ENCODE results near the gene CTBP2. TPM values are rescaled to one million over a fixed set of nuclear protein-coding genes. Genes with fewer than 3 reads are reported as not detected.

CTBP2 gene
- total RNA-seq, 1 experiment from 2014 or later = 191 TPM

- H3K4me3 Mint-ChIP-seq = no peak overlapping the region
- peak overlapping the region; percentile 52; the same call in 1 of the 2 replicates for H3K27ac Mint-ChIP-seq
- H3K4me1 Mint-ChIP-seq = peaks cover 80% of the 10 kb centered on the region
- no peak for ATAC-seq
- DNase-seq (ENCODE audit: low spot score) = no peak
- TF ChIP-seq CREB1 (CRISPR knock-in tag; IDR thresholded peaks at IDR 0.05) (no peak), FOXK1 (CRISPR knock-in tag; IDR thresholded peaks at IDR 0.05) (no peak), NR1H2 (CRISPR knock-in tag; IDR thresholded peaks at IDR 0.05) (no peak)
- H3K27me3 Mint-ChIP-seq (ENCODE audit: low read depth) = no peaks in the 10 kb centered on the region
- 0 out of 2 replicates have a peak, but pooled peaks cover 1% of the 10 kb centered on the region for H3K9me3 Mint-ChIP-seq
- CTCF ChIA-PET = no interaction called here
- H3K36me3 Mint-ChIP-seq = peaks cover 19% of the 10 kb centered on the region
- POLR2A ChIA-PET = no interaction called here
Observed at GRCh38 chr10:125067764-125068163, 92.6 kb downstream of the CTBP2 start.

- no peak overlapping the region for H3K27ac Mint-ChIP-seq
- H3K27me3 Mint-ChIP-seq (ENCODE audit: low read depth) = no peaks in the 10 kb centered on the region
- TF ChIP-seq ELF4 (CRISPR knock-in tag; IDR thresholded peaks at IDR 0.05; ENCODE audit: low read depth) = no peak
- TF ChIP-seq, protein P1, sequence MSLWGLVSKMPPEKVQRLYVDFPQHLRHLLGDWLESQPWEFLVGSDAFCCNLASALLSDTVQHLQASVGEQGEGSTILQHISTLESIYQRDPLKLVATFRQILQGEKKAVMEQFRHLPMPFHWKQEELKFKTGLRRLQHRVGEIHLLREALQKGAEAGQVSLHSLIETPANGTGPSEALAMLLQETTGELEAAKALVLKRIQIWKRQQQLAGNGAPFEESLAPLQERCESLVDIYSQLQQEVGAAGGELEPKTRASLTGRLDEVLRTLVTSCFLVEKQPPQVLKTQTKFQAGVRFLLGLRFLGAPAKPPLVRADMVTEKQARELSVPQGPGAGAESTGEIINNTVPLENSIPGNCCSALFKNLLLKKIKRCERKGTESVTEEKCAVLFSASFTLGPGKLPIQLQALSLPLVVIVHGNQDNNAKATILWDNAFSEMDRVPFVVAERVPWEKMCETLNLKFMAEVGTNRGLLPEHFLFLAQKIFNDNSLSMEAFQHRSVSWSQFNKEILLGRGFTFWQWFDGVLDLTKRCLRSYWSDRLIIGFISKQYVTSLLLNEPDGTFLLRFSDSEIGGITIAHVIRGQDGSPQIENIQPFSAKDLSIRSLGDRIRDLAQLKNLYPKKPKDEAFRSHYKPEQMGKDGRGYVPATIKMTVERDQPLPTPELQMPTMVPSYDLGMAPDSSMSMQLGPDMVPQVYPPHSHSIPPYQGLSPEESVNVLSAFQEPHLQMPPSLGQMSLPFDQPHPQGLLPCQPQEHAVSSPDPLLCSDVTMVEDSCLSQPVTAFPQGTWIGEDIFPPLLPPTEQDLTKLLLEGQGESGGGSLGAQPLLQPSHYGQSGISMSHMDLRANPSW (CRISPR knock-in tag; conservative IDR thresholded peaks at IDR 0.05; ENCODE audit: low read depth) = no peak
- ATAC-seq (no peak), DNase-seq (ENCODE audit: low spot score) (no peak)
- ChIA-PET POLR2A (no interaction called here), CTCF (interaction anchor here (0.6 to 3.5 kb wide), 2 partner anchors 19 to 79 kb away, joined by 3 to 26 read pairs; no protein-coding TSS in a partner anchor)
- H3K36me3 Mint-ChIP-seq = peaks cover 12% of the 10 kb centered on the region
- H3K9me3 Mint-ChIP-seq = no peaks in the 10 kb centered on the region
- H3K4me3 Mint-ChIP-seq = no peak overlapping the region
- peaks cover 84% of the 10 kb centered on the region for H3K4me1 Mint-ChIP-seq
Observed at GRCh38 chr10:125066764-125067450, 93.5 kb downstream of the CTBP2 start.

DNA sequence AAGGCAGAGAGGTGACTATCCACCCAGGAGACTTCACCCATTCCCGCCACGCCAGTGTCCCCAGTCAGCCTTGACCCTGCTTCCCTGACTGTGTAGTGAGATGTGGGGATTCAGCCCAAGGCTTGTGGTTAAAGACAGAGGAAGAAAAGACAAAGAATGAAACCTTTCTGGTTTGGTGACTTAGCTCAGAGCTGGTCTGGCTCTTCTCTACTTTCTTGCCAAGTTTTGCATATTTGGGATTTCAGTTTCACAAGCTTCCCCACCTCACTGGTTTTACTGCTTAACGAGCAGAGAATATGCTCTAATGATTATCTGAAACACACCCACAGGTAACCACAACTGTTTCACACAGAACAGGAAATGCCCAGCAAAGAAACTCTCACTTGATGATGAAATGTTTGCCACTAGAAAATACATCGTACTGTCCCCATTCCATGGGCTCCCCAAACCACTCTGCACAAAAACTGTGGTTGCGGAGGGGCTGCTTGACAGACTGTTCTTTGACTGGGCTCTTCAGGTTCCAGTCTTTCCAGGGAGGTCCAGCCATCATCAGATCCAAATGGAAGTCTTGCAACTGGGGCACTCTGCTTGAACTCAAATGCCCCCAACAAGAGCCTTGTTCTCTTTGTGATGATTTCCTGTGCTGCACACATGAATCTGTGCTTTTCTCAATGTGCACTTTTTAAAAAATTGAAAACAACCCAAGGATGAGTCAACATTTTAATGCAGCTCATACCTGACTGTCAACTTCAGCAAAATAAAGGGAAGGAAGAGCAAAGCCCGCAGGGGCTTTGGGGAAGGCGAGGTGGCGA lies 95.5 kb downstream of the CTBP2 start:
- peaks cover 90% of the 10 kb centered on the region for H3K4me1 Mint-ChIP-seq
- TF ChIP-seq CREM (CRISPR knock-in tag; IDR thresholded peaks at IDR 0.05) (no peak), ARID4B (CRISPR knock-in tag; IDR thresholded peaks at IDR 0.05; ENCODE audit: borderline replicate concordance) (no peak), ATF3 (CRISPR knock-in tag; conservative IDR thresholded peaks at IDR 0.05) (no peak), ZNF121 (CRISPR knock-in tag; IDR thresholded peaks at IDR 0.05) (no peak), JAZF1 (CRISPR knock-in tag; IDR thresholded peaks at IDR 0.05) (no peak), CDX4 (CRISPR knock-in tag; IDR thresholded peaks at IDR 0.05; ENCODE audit: borderline replicate concordance) (no peak), NFATC4 (CRISPR knock-in tag; IDR thresholded peaks at IDR 0.05) (no peak), MXD4 (CRISPR knock-in tag; IDR thresholded peaks at IDR 0.05; ENCODE audit: borderline replicate concordance) (no peak), EMX1 (CRISPR knock-in tag; IDR thresholded peaks at IDR 0.05) (no peak), FOXJ3 (CRISPR knock-in tag; IDR thresholded peaks at IDR 0.05; ENCODE audit: borderline replicate concordance) (no peak)
- TF ChIP-seq, protein P2, sequence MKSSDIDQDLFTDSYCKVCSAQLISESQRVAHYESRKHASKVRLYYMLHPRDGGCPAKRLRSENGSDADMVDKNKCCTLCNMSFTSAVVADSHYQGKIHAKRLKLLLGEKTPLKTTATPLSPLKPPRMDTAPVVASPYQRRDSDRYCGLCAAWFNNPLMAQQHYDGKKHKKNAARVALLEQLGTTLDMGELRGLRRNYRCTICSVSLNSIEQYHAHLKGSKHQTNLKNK (CRISPR knock-in tag; IDR thresholded peaks at IDR 0.05) = no peak
- TF ChIP-seq, protein P3, sequence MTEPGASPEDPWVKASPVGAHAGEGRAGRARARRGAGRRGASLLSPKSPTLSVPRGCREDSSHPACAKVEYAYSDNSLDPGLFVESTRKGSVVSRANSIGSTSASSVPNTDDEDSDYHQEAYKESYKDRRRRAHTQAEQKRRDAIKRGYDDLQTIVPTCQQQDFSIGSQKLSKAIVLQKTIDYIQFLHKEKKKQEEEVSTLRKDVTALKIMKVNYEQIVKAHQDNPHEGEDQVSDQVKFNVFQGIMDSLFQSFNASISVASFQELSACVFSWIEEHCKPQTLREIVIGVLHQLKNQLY (CRISPR knock-in tag; IDR thresholded peaks at IDR 0.05) = no peak
- TF ChIP-seq, protein P4, sequence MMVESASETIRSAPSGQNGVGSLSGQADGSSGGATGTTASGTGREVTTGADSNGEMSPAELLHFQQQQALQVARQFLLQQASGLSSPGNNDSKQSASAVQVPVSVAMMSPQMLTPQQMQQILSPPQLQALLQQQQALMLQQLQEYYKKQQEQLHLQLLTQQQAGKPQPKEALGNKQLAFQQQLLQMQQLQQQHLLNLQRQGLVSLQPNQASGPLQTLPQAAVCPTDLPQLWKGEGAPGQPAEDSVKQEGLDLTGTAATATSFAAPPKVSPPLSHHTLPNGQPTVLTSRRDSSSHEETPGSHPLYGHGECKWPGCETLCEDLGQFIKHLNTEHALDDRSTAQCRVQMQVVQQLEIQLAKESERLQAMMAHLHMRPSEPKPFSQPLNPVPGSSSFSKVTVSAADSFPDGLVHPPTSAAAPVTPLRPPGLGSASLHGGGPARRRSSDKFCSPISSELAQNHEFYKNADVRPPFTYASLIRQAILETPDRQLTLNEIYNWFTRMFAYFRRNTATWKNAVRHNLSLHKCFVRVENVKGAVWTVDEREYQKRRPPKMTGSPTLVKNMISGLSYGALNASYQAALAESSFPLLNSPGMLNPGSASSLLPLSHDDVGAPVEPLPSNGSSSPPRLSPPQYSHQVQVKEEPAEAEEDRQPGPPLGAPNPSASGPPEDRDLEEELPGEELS (CRISPR knock-in tag; IDR thresholded peaks at IDR 0.05) = no peak

More for the DNA sequence above, 95.5 kb downstream of the CTBP2 start:
- no peak for DNase-seq (ENCODE audit: low spot score)
- no peak for ATAC-seq
- Mint-ChIP-seq H3K36me3 (peaks cover 10% of the 10 kb centered on the region), H3K27ac (peak overlapping the region; percentile 97), H3K4me3 (peak overlapping the region; percentile 4; the same call in 1 of the 2 replicates), H3K9me3 (no peaks in the 10 kb centered on the region), H3K27me3 (ENCODE audit: low read depth) (no peaks in the 10 kb centered on the region)
- ChIA-PET CTCF (interaction anchor here (1.2 to 3.5 kb wide), 2 partner anchors 13 to 17 kb away, joined by 5 to 26 read pairs; no protein-coding TSS in a partner anchor), POLR2A (no interaction called here)

All from WTC11 (cell line).